ENCODE results near the gene FUCA2.

DNA sequence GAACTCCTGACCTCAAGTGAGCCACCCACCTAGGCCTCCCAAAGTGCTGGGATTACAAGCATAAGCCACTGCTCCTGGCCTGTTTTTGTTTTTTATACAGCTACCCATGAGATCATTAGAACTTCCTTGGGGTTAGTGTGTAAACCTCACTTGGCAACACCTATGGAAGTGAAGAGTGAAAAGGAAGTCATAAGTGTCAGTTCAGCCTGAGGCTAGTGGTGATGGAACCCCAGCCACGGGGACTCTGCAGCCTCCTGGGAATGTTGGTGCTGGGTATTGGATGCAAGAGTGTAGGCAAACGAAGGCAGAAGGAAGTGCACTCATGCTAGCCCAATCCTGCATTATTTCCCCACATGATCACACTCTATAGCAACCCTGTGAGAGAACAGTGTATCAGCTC lies 33.6 kb upstream of the FUCA2 start:
- TF ChIP-seq, protein P1, sequence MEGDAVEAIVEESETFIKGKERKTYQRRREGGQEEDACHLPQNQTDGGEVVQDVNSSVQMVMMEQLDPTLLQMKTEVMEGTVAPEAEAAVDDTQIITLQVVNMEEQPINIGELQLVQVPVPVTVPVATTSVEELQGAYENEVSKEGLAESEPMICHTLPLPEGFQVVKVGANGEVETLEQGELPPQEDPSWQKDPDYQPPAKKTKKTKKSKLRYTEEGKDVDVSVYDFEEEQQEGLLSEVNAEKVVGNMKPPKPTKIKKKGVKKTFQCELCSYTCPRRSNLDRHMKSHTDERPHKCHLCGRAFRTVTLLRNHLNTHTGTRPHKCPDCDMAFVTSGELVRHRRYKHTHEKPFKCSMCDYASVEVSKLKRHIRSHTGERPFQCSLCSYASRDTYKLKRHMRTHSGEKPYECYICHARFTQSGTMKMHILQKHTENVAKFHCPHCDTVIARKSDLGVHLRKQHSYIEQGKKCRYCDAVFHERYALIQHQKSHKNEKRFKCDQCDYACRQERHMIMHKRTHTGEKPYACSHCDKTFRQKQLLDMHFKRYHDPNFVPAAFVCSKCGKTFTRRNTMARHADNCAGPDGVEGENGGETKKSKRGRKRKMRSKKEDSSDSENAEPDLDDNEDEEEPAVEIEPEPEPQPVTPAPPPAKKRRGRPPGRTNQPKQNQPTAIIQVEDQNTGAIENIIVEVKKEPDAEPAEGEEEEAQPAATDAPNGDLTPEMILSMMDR (IDR thresholded peaks at IDR 0.05; ENCODE audit: insufficient read depth, low read depth, low read length) = no peak
- TF ChIP-seq EZH2 (IDR thresholded peaks at IDR 0.05; ENCODE audit: insufficient read depth, low read length) = no peak
